NCI-H345 treated with DMSO at 0.1 percent for 48 hours (cell line): ENCODE data around the gene WASHC4.

ENCODE experiments used
- DNase-seq: peaks from one replicate; lab custom pipeline; 2025; ENCODE audit not compliant: unreplicated experiment; lab: John Stamatoyannopoulos, UW

Gene WASHC4

GRCh38 chr12:105107494-105108371, at the start of gene WASHC4:
WASHC4 (plus strand) TSS chr12:105107731; CDS start chr12:105107801, 70 bp downstream.
- DNase-seq: peak; percentile 83

GRCh38 chr12:105060715-105061378, 46.7 kb upstream of the WASHC4 start:
- DNase-seq: no peak

GRCh38 chr12:105064564-105065178, 42.9 kb upstream of the WASHC4 start:
- DNase-seq: no peak

- no peak for DNase-seq
Observed at GRCh38 chr12:105067511-105068031, 40.0 kb upstream of the WASHC4 start.

GRCh38 chr12:105069936-105070702, 37.4 kb upstream of the WASHC4 start:
- DNase-seq: no peak

- no peak for DNase-seq
Observed at GRCh38 chr12:105071981-105072380, 35.5 kb upstream of the WASHC4 start.

- no peak for DNase-seq
Observed at GRCh38 chr12:105072888-105073488, 34.5 kb upstream of the WASHC4 start.

- DNase-seq: no peak
Observed at GRCh38 chr12:105076098-105076497, 31.4 kb upstream of the WASHC4 start.

- no peak for DNase-seq
Observed at GRCh38 chr12:105076913-105077312, 30.6 kb upstream of the WASHC4 start.

- no peak for DNase-seq
Observed at GRCh38 chr12:105077435-105077834, 30.1 kb upstream of the WASHC4 start.

- no peak for DNase-seq
Observed at GRCh38 chr12:105078712-105079570, 28.6 kb upstream of the WASHC4 start.

GRCh38 chr12:105083031-105083430, 24.5 kb upstream of the WASHC4 start:
- DNase-seq: no peak

GRCh38 chr12:105083551-105084105, 23.9 kb upstream of the WASHC4 start:
- no peak for DNase-seq

- no peak for DNase-seq
Observed at GRCh38 chr12:105084251-105085250, 23.0 kb upstream of the WASHC4 start, which contains the start of gene ALDH1L2. ALDH1L2 (minus strand) TSS chr12:105084458; CDS start chr12:105084436, 22 bp downstream.

GRCh38 chr12:105085501-105085900, 22.0 kb upstream of the WASHC4 start:
- DNase-seq: no peak

GRCh38 chr12:105089817-105090216, 17.7 kb upstream of the WASHC4 start:
- no peak for DNase-seq

GRCh38 chr12:105090361-105090760, 17.2 kb upstream of the WASHC4 start:
- no peak for DNase-seq
